NCI-H446 (cell line): ENCODE results near the gene KIAA1217.
A peak's percentile ranks its signal among the peaks of the same experiment; 100 is the strongest.
"Not testable (repeated sequence)": the region's sequence is repeated elsewhere in the genome, so short reads cannot be mapped to it uniquely, and the experiment has no call there.

Experiments
- DNase-seq, 2 experiments: peaks; one replicate each; lab custom pipeline; 2025; lab: John Stamatoyannopoulos, UW

Gene KIAA1217

DNA sequence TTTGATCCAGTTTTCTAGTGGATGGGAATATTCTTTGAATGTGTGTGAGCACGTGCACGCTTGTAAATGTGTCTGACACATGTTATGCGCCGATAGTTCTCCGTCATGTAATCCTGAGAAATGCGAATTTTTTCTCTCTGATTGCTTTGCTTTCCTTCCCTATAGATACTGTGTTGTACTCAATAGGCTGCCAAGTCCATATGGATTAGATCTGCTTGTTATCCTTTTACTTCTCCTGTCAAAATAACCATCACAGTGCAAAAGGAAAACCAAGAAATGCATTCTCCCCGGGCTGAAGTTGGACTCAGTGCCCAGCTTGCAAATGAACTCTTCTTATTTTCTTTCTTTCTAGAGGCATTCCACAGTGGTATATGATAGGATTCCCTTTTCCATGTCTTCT is 131.9 kb downstream of the KIAA1217 start:
- DNase-seq, result no peak

GRCh38 chr10:24341371-24341770 is 132.4 kb downstream of the KIAA1217 start:
- no peak for DNase-seq

- no peak for DNase-seq
Measured at GRCh38 chr10:24341897-24342296, 133.0 kb downstream of the KIAA1217 start.

- no peak for DNase-seq
Measured at GRCh38 chr10:24343686-24344085, 134.7 kb downstream of the KIAA1217 start.

- no peak for DNase-seq
Measured at GRCh38 chr10:24344279-24344678, 135.3 kb downstream of the KIAA1217 start.

- no peak for DNase-seq
Measured at GRCh38 chr10:24344695-24345463, 135.9 kb downstream of the KIAA1217 start.

- DNase-seq, result no peak
Measured at GRCh38 chr10:24346877-24347519, 138.1 kb downstream of the KIAA1217 start.

DNA sequence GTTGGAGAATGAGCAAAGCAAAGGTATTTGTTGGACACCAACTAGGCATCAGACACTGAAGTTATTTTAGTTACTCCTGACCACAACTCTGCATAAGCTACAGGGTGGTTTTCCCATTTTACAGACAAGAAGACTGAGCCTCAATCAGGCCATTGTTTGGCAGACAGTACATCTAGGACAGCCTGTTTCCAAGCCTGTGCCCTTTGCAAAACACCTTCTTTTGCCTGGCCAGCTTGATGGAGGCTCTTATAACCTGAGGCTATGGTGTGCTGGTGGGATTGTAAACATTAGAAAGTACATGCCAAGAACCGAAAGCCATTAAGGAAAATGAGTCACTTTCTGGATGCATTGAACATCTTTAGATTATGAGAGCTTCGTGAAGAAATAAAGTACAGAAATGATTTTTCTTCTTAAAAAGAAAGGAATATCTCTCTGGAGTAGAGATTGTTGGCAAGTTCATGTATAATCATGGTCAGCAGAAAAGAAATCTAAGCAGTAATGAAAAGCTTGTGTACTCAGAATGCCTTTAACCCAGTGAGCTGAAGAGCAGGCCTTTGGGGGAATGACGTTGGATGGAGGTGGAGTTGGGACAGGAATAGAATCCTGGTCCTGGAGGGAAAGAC is 140.6 kb downstream of the KIAA1217 start:
- DNase-seq, result no peak

DNA sequence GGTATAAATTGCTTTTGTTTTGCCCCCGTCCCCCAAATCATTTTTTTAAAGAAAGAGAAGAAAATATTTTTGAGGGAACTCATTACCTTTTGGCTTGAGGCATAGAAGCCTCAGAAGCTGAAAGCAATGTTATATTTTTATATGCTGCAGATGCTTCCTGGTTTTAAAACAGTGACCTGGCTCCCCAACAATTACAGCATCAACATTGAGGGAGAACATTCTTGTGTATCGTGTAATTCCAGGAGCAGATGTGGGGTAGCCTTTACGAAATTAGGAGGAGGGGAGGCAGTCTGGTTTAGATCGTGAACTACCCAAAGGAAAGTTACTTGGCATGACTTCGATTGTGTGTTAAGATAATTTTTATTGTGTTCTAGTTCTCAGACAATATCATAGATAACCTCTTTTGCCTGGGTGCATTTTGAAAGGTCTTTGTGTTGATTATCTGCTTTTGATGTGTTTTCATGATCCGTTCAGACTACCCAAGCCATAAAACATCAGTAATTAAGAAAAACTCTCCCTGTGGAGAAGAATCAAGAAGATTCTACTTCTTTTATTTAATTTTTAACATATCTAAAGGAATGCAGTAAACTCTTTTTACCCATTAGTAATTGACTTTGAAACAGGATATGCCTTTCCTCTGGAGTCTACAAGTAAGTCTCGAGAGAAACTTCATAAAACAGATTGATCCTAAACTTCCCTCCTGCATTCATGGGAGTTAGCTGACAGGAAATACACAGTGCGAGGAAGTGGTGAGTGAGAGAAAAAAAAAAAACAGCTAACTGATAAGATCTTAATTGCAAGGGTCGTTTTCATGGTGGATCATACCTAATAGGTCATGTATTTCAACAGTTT is 141.4 kb downstream of the KIAA1217 start:
- DNase-seq, result no peak

DNA sequence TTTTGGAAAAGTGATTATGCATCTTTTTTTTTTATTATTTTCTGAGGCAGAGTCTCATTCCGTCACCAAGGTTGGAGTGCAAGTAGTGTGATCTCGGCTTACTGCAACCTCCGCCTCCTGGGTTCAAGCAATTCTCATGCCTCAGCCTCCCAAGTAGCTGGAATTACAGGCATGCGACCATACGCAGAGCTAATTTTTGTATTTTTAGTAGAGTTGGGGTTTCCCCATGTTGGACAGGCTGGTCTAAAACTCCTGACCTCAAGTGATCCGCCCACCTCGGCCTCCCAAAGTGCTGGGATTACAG is 141.9 kb downstream of the KIAA1217 start:
- DNase-seq, result not testable (repeated sequence)

- no peak for DNase-seq
Measured at GRCh38 chr10:24351961-24352360, 143.0 kb downstream of the KIAA1217 start.

- DNase-seq, result no peak
Measured at GRCh38 chr10:24352399-24352798, 143.5 kb downstream of the KIAA1217 start.

DNA sequence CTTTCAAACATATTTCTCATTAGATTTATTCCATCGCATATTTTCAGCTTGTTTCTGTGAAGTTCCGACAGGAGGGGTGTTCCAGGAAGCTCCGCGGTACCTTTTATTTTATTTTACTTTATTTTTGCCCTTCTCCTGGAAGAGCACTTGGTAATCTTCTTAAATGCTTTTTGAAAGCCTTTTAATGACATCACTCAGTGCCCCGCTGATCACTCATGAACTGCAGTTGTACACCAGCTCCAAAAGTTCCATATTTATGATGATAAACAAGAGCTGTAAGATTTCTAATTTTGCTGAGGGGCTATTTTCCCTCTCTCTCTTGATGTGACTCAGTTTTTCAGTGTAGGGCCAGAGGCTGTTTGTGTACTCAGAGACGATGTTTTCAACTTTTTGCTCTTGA is 144.4 kb downstream of the KIAA1217 start:
- no peak for DNase-seq

DNA sequence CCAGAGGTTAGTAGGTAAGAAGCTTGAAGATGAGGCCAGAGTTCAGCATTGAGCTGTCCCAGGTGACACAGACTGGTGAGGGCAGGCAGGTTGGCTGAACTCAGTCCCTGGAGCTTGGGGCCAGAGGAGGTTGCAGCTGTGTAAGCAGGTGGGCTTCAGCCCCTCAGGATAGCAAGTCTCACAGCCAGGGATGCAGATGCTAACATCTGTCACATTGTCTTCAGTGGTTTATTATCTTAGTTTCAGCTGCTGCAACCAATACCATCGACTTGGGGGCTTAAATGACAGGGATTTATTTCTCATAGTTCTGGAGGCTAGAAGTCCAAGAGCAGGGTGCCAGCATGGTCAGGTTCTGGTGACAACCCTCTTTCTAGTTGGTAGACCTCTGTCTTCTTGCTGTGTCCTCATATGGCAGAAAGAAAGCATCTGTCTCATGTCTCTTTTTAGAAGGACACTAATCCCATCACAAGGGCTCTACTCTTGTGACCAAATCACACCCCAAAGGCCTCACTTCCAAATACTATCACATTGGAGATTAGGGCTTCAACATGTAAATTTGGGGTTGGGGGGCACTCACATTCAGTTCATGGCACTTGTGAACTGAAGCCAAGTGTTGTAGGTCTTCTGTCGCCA is 146.2 kb downstream of the KIAA1217 start:
- no peak for DNase-seq

GRCh38 chr10:24357344-24358004 is 148.5 kb downstream of the KIAA1217 start:
- DNase-seq, result no peak

- no peak for DNase-seq
Measured at GRCh38 chr10:24358022-24358421, 149.1 kb downstream of the KIAA1217 start.

GRCh38 chr10:24360282-24361127 is 151.6 kb downstream of the KIAA1217 start:
- DNase-seq, result peak in 1 of 2 experiments; percentile 40

DNA sequence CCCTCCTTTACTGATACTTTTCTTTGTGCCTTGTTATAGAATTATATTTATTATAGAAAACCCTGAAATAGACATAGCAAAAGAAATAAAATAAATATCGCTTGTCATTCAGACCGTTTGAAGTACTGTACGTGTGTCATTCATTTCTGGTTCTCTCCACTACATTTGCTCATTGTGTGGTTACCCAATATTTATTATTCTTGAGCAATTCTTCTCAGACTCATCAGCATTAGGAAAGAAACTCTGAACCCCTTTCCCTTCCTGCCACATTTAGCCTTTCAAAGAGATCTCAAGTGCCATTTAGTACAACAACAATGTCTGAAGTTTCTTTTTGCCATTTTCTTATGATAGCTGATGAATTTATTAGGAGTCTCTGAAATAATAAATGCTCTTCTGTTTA is 154.1 kb downstream of the KIAA1217 start:
- no peak for DNase-seq

DNA sequence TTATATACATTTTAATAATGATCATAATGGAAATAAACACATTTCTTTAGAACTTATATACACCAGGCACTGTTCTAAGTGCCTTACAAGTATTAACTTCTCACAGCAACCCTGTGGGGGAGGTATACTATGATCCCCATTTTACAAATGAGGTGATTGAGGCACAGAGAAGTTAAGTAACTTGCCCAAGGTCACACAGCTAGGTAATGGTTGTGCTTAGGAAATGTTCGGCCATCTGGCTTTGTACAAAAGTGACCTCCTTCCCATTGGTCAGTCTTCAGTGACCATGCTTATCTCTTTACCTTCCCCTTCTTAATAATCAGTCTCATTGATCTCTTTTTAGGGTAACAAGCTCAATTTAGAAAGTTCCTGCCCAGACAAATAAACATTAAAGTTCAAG is 158.8 kb downstream of the KIAA1217 start:
- DNase-seq, result no peak

GRCh38 chr10:24370877-24371276 is 161.9 kb downstream of the KIAA1217 start:
- no peak for DNase-seq
